OCI-LY3 (cell line): Measurements from ENCODE around the gene ASIC1.
"Not testable (repeated sequence)": the region's sequence is repeated elsewhere in the genome, so short reads cannot be mapped to it uniquely, and the experiment has no call there.

Experiments
- H2AFZ ChIP-seq: fragments of 200-600, 300-600 bp; shearing (Covaris generic); 2 replicates; pipeline ENCODE4 v1.6.0; 2014; ENCODE audit warnings: antibody characterized with exemption, low read depth, low read length
- H3K27ac ChIP-seq: fragments of 200-600, 300-600 bp; sonication (generic); 2 replicates; pipeline ENCODE4 v1.5.1; 2014; ENCODE audit warnings: mild to moderate bottlenecking, low read length, moderate library complexity, mixed read lengths
- H3K27me3 ChIP-seq: fragments of 200-600, 300-600 bp; sonication (generic); 2 replicates; pipeline ENCODE4 v1.6.1; 2014; ENCODE audit warnings: low read depth, low read length, mixed read lengths
- H3K36me3 ChIP-seq: fragments of 200-600, 300-600 bp; sonication (generic); replicated peaks from 2 replicates; pipeline ENCODE3; 2014; ENCODE audit warnings: low read depth, low read length, mixed read lengths
- H3K4me1 ChIP-seq: fragments of 300-600, 200-600 bp; sonication (generic); 2 replicates; pipeline ENCODE4 v1.6.1; 2014; ENCODE audit warnings: low read length, mixed read lengths
- H3K4me2 ChIP-seq: fragments of 200-600, 300-600 bp; sonication (generic); 2 replicates; pipeline ENCODE4 v1.6.1; 2014; ENCODE audit warnings: low read length, mixed read lengths
- H3K4me3 ChIP-seq: fragments of 300-600, 200-600 bp; sonication (generic); 2 replicates; pipeline ENCODE4 v1.5.1; 2014; ENCODE audit warnings: antibody characterized with exemption, mild to moderate bottlenecking, low read length, moderate library complexity
- H3K79me2 ChIP-seq: fragments of 300-600, 200-600 bp; shearing (Covaris generic); 2 replicates; pipeline ENCODE4 v1.6.1; 2014; ENCODE audit warnings: mild to moderate bottlenecking, low read length, mixed read lengths
- H3K9ac ChIP-seq: fragments of 300-600, 200-600 bp; shearing (Covaris generic); 2 replicates; pipeline ENCODE4 v1.6.0; 2014; ENCODE audit warnings: mild to moderate bottlenecking, low read length, moderate library complexity
- H3K9me3 ChIP-seq: fragments of 200-600, 300-600 bp; shearing (Covaris generic); 2 replicates; pipeline ENCODE4 v1.6.1; 2014; ENCODE audit warnings: low read length, mixed read lengths; ENCODE audit not compliant: insufficient read depth
- H4K20me1 ChIP-seq: fragments of 200-600, 300-600 bp; sonication (generic); 2 replicates; pipeline ENCODE4 v1.6.1; 2016; ENCODE audit warnings: low read length, mixed read lengths; ENCODE audit not compliant: insufficient read depth
- CTCF ChIP-seq: fragments of 200-600, 300-600 bp; sonication (generic); IDR thresholded peaks from 2 replicates; pipeline ENCODE4 v1.5.1; 2014; ENCODE audit warnings: antibody characterized with exemption, low read length, low read depth
- EZH2phosphoT487 ChIP-seq: fragments of 200-600 bp; shearing (Covaris generic); IDR thresholded peaks from 2 replicates; pipeline ENCODE4 v1.6.1; 2018; ENCODE audit warnings: antibody characterized with exemption, mixed run types, low read depth

The ASIC1 gene

GRCh38 chr12:50024805-50025186, 32.6 kb upstream of the ASIC1 start:
- peaks cover 26% of the 10 kb centered on the region for H4K20me1 ChIP-seq
- peak overlapping the region; percentile 47 for H3K27ac ChIP-seq
- no peaks in the 10 kb centered on the region for H3K9me3 ChIP-seq
- TF ChIP-seq EZH2phosphoT487 (no peak), CTCF (no peak)
- H3K4me2 ChIP-seq = peak overlapping the region; percentile 90
- H3K4me3 ChIP-seq = peak overlapping the region; percentile 88
- H3K36me3 ChIP-seq = peaks cover 18% of the 10 kb centered on the region
- H3K4me1 ChIP-seq = peaks cover 8% of the 10 kb centered on the region
- H3K79me2 ChIP-seq = peaks cover 55% of the 10 kb centered on the region
- no peak overlapping the region for H2AFZ ChIP-seq
- peak overlapping the region; percentile 89 for H3K9ac ChIP-seq
- no peaks in the 10 kb centered on the region for H3K27me3 ChIP-seq

GRCh38 chr12:50025187-50026059, 32.0 kb upstream of the ASIC1 start, which contains the start of gene RACGAP1:
TSS of gene RACGAP1 (minus strand) at chr12:50025494. CDS start at chr12:50016715, 8,779 bp downstream.
- Histone ChIP-seq H3K36me3 (peaks cover 18% of the 10 kb centered on the region), H3K9ac (peak within 1 kb of the TSS; percentile 89), H4K20me1 (peaks cover 24% of the 10 kb centered on the region), H3K9me3 (no peaks in the 10 kb centered on the region), H3K4me1 (peaks cover 8% of the 10 kb centered on the region), H2AFZ (peak within 1 kb of the TSS; percentile 68), H3K27me3 (no peaks in the 10 kb centered on the region), H3K4me2 (peak within 1 kb of the TSS; percentile 90), H3K79me2 (peaks cover 49% of the 10 kb centered on the region), H3K4me3 (peak within 1 kb of the TSS; percentile 88), H3K27ac (peak within 1 kb of the TSS; percentile 47)
- TF ChIP-seq EZH2phosphoT487 (no peak), CTCF (no peak)

- TF ChIP-seq CTCF (no peak), EZH2phosphoT487 (no peak)
- peaks cover 8% of the 10 kb centered on the region for H3K4me1 ChIP-seq
Observed at GRCh38 chr12:50026691-50027090, 30.7 kb upstream of the ASIC1 start.

GRCh38 chr12:50030449-50030848, 26.9 kb upstream of the ASIC1 start:
- H3K79me2 ChIP-seq, H3K4me1 ChIP-seq, H3K27ac ChIP-seq, H3K4me3 ChIP-seq, H3K36me3 ChIP-seq, H3K27me3 ChIP-seq, H3K9me3 ChIP-seq, H2AFZ ChIP-seq, H4K20me1 ChIP-seq, H3K9ac ChIP-seq, H3K4me2 ChIP-seq: not testable (repeated sequence)

More at GRCh38 chr12:50026691-50027090, 30.7 kb upstream of the ASIC1 start:
- Histone ChIP-seq H2AFZ (no peak overlapping the region), H3K36me3 (peaks cover 10% of the 10 kb centered on the region), H3K9me3 (no peaks in the 10 kb centered on the region), H3K79me2 (peaks cover 36% of the 10 kb centered on the region), H3K9ac (no peak overlapping the region), H3K4me3 (no peak overlapping the region), H3K27ac (no peak overlapping the region), H4K20me1 (peaks cover 12% of the 10 kb centered on the region), H3K4me2 (no peak overlapping the region), H3K27me3 (no peaks in the 10 kb centered on the region)
